Fibroblast of mammary gland (primary cell): ENCODE results near the gene OPRL1.

Source experiments
- DNase-seq: peaks from one replicate; pipeline ENCODE4 v3.0.0-alpha.2; 2010; ENCODE audit warnings: low read depth
- H3K4me3 ChIP-seq: 2 replicates; pipeline ENCODE4 v1.5.1; 2011; ENCODE audit warnings: low read depth, mild to moderate bottlenecking, low read length, moderate library complexity; ENCODE audit not compliant: control insufficient read depth
- TF ChIP-seq, protein P1 (sequence below): conservative IDR thresholded peaks from 2 replicates; pipeline ENCODE4 v1.5.1; 2011; ENCODE audit warnings: low read depth, low read length, inconsistent platforms; ENCODE audit not compliant: control insufficient read depth, insufficient read depth

OPRL1 gene

DNA sequence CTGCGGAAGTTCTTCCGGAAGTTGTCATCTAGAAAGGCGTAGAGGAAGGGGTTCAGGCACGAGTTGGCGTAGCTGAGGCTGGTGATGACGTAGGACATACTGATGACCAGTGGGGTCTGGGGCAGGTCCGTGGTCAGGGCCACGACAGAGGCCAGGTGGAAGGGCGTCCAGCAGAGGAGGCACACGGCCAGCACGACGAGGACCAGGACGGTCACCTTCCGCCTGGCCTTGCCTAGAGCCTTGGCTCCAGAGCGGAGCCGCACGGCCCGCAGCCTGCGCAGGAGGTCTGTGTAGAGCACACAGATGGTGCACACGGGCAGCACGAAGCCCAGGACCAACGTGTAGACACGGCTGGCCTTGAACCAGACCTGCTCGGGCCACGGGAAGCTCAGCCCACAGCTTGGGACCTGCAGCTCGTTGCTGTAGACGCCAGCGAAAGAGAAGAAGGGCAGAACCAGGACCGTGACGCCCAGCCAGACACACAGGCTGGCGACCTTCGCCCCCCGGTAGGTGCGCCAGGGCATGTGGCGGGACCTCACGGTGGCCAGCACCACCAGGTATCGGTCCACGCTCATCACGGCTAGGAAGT is 26.1 kb downstream of the OPRL1 start:
- TF ChIP-seq, protein P1, sequence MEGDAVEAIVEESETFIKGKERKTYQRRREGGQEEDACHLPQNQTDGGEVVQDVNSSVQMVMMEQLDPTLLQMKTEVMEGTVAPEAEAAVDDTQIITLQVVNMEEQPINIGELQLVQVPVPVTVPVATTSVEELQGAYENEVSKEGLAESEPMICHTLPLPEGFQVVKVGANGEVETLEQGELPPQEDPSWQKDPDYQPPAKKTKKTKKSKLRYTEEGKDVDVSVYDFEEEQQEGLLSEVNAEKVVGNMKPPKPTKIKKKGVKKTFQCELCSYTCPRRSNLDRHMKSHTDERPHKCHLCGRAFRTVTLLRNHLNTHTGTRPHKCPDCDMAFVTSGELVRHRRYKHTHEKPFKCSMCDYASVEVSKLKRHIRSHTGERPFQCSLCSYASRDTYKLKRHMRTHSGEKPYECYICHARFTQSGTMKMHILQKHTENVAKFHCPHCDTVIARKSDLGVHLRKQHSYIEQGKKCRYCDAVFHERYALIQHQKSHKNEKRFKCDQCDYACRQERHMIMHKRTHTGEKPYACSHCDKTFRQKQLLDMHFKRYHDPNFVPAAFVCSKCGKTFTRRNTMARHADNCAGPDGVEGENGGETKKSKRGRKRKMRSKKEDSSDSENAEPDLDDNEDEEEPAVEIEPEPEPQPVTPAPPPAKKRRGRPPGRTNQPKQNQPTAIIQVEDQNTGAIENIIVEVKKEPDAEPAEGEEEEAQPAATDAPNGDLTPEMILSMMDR = no peak
- no peak for DNase-seq

DNA sequence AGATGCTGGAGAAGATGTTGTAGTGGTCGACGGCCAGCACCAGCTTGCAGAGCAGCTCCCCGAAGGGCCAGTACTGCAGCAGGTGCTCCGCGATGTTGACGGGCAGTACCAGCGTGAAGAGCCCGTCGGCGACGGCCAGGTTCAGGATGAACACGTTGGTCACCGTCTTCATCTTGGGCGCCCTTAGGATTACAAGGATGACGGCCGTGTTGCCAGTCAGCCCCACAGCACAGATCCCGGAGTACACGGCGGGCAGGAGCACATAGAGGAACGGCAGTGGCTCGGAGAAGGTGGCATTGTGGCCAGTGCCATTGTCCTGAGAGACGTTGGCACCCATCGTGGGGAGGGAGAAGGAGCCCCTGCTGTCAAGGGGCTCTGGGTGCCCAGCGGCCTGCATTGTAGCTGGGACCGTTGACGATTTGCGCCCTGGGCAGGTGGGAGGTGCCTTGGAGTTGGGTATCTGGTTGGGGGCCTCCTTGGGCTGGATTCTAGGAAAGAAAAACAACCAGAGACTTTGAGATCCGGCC is 26.6 kb downstream of the OPRL1 start:
- no peak for DNase-seq
- TF ChIP-seq, protein P1 = no peak
- H3K4me3 ChIP-seq = no peak overlapping the region

More for the DNA sequence above, 26.1 kb downstream of the OPRL1 start:
- no peak overlapping the region for H3K4me3 ChIP-seq

DNA sequence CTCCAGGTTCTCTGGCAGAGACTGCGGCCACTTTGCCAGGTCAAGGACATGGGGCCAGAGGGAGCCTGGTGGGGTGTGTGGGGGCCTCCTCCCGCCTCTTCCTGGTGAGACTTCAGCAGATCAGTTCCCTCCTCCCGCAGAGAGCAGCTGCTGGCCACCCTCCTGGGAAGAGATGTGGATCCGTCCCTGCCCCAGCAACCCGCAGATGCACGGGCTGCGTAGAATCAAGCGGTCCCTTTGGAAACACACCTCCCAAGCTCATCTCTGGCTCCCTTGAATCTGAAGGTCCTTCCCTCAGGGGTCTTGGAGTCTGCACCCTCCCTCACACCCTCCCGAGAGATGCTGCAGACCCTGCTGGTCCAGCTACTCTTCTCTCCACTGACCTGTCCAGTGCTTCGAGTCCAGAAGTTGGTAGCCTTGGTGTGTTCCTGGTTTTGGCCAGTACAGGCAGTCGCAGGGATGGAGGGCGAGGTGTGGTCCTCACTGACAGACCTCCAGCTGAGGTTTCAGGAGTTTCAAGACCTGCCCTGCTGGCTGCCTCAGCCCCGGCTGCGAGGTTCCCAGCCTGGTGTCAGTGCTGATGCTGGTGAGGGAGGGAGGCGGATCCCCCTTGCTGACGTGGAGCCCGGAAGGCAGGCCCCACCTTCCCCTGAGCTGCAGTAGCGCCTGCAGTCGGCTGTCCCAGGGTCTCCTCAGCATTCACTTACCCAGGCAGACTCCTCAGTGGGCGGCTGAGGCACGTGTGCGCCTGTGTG is 27.3 kb downstream of the OPRL1 start, which contains the start of gene NPBWR2:
Gene NPBWR2 (minus strand): TSS at position 585 of the 755 bp plus-strand sequence. CDS start 734 bp downstream, outside the sequence.
- DNase-seq = no peak
- TF ChIP-seq, protein P1 = no peak

DNA sequence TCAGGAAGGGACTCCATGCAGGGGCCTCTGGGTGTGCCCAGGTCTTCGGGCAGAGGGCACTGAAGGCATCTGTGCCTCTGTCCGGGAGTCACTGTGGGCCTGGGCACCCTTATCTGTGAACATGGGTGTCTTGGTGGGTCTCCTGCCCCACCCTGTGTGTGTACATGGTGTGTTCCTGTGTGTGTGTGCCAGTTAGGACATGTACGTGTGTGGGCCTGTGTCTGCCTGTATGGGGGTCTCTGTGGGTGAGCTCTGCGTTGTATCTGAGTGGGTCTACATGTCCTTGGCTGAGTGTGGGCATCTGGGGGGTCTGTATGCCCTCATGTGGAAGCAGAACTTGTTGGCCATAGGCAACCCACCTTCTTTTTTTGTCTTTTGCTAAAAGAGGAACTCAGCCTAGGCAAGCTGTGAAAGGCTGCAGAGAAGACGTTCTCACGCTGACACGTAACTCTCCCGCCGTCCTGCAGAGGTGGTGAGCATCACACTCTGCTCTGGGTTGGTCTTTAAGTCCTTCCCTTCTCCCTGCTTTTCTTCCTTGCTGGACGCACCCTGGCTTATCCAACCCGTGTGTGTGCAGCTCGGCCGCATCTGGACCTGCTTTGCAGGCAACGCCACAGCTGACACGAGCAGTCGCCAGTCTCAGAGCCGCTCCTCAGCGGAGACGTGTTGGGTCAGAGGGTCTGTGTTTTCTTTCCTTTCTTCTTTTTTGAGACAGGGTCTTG is 28.0 kb downstream of the OPRL1 start:
- no peak for DNase-seq
- no peak overlapping the region for H3K4me3 ChIP-seq
- TF ChIP-seq, protein P1 = no peak

More for the DNA sequence above, 27.3 kb downstream of the OPRL1 start, which contains the start of gene NPBWR2:
- H3K4me3 ChIP-seq = no peak within 1 kb of the TSS

DNA sequence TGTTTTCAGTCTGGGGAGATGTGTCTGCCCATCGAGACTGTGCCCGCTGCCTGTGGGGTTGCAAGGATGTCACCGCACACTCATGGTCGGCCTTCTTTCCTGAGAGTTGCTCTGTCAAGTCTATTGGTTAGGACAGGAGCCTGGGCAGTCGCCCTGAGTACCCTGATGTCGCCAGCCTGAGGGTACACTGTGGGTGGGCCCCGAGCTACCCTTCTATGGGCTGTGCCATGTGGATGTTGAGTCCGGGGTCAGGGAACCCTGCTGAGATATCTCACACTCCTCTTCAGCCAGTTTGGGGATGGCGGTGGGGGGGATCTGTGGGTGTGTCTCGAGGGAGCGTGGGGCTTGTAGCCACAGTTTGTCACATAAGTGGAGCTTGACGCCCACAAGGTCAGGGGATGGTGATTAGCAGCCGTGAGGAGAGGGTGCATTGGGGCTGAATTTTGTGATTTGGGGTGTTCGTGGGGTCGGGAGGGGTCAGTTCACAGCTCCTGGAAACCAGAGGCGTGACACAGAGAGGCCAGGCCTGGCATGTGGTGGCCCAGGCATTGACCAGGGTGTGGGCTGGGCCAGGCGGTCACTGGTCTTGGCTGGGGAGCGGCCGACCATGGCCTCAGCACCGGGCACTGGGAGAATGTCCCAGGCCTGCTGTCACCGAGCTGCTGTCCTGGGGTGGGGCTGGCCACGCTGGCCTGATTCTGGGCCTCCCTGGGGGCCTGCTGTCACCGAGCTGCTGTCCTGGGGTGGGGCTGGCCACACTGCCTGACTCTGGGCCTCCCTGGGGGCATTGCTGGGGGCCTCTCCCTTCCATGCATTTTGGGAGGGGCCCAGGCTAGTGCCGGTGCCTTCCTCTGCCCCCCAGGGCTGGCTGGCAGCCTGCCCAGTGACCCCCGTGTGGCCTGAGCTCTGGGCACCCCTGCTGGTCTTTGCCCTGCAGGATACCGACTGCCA is 29.1 kb downstream of the OPRL1 start:
- TF ChIP-seq, protein P1 = no peak
- no peak for DNase-seq
- no peak overlapping the region for H3K4me3 ChIP-seq
